ENCODE measurements around the gene DNAH17.

DNAH17 gene

GRCh38 chr17:78428836-78429617 lies 148.2 kb downstream of the DNAH17 start:
- no peak for DNase-seq (ENCODE audit: low spot score)

GRCh38 chr17:78428025-78428575 lies 149.1 kb downstream of the DNAH17 start:
- DNase-seq (ENCODE audit: low spot score), result no peak

GRCh38 chr17:78427140-78427539 lies 150.1 kb downstream of the DNAH17 start:
- DNase-seq (ENCODE audit: low spot score), result no peak

- DNase-seq (ENCODE audit: low spot score), result no peak
These were observed 150.8 kb downstream of the DNAH17 start for GRCh38 chr17:78426293-78426879.

- DNase-seq (ENCODE audit: low spot score), result no peak
These were observed 151.8 kb downstream of the DNAH17 start for GRCh38 chr17:78425429-78425828.

GRCh38 chr17:78423961-78424675 lies 153.1 kb downstream of the DNAH17 start:
- DNase-seq (ENCODE audit: low spot score), result no peak

- no peak for DNase-seq (ENCODE audit: low spot score)
These were observed 154.2 kb downstream of the DNAH17 start for GRCh38 chr17:78422872-78423588.

GRCh38 chr17:78422267-78422605 lies 155.0 kb downstream of the DNAH17 start:
- DNase-seq (ENCODE audit: low spot score), result no peak

- peak; percentile 74 for DNase-seq (ENCODE audit: low spot score)
These were observed 155.5 kb downstream of the DNAH17 start for GRCh38 chr17:78421534-78422266.

- DNase-seq (ENCODE audit: low spot score), result no peak
These were observed 156.1 kb downstream of the DNAH17 start for GRCh38 chr17:78421084-78421533.

GRCh38 chr17:78419970-78420815 lies 157.0 kb downstream of the DNAH17 start:
- DNase-seq (ENCODE audit: low spot score), result no peak

GRCh38 chr17:78418326-78419026 lies 158.7 kb downstream of the DNAH17 start:
- peak; percentile 15 for DNase-seq (ENCODE audit: low spot score)

- DNase-seq (ENCODE audit: low spot score), result no peak
These were observed 159.7 kb downstream of the DNAH17 start for GRCh38 chr17:78417531-78417909.

- DNase-seq (ENCODE audit: low spot score), result no peak
These were observed 160.2 kb downstream of the DNAH17 start for GRCh38 chr17:78416791-78417530.

GRCh38 chr17:78415821-78416711 lies 161.1 kb downstream of the DNAH17 start:
- no peak for DNase-seq (ENCODE audit: low spot score)

- DNase-seq (ENCODE audit: low spot score), result no peak
These were observed 162.7 kb downstream of the DNAH17 start for GRCh38 chr17:78414178-78415162.

GRCh38 chr17:78412403-78412802 lies 164.8 kb downstream of the DNAH17 start:
- DNase-seq (ENCODE audit: low spot score), result no peak
